K562 (cell line): Measurements from ENCODE around the gene ARHGDIA. TPM values are rescaled to one million over a fixed set of nuclear protein-coding genes. Genes with fewer than 3 reads are reported as not detected.

ENCODE experiments used
- BCL6 ChIP-seq: fragments of 250-450 bp; sonication (Bioruptor Pico); IDR thresholded peaks from 2 replicates; pipeline ENCODE4 v1.4.0; 2020
- CTBP1 ChIP-seq: fragments of 450-650 bp; IDR thresholded peaks from 2 replicates; pipeline ENCODE4 v1.6.1; 2016; ENCODE audit warnings: borderline replicate concordance
- FOXP4 ChIP-seq: sonication (generic); formaldehyde crosslinking; IDR thresholded peaks from 2 replicates; pipeline ENCODE4 v1.8.0; 2022; ENCODE audit warnings: mild to moderate bottlenecking, missing genetic modification reagents, borderline replicate concordance
- GATAD2B ChIP-seq: fragments of 450-650 bp; IDR thresholded peaks from 2 replicates; pipeline ENCODE4 v1.6.1; 2017; ENCODE audit warnings: mild to moderate bottlenecking, borderline replicate concordance
- NR2C2 ChIP-seq, 2 experiments: fragments of 200-800 bp in 1 of 2; sonication (Bioruptor generic) in 1 of 2; sonication (generic) in 1 of 2; formaldehyde crosslinking in 1 of 2; IDR thresholded peaks; 2 replicates each; pipeline versions ENCODE4 v1.6.1 to v1.8.0; 2016 to 2022; ENCODE audit warnings: mild to moderate bottlenecking in 1 of 2, missing compliant biosample characterization in 1 of 2, missing genetic modification characterization in 1 of 2, missing genetic modification reagents in 1 of 2
- REST ChIP-seq, 2 experiments: fragments of 450-650 bp; formaldehyde crosslinking in 1 of 2; IDR thresholded peaks; 2 replicates each; pipeline versions ENCODE4 v1.4.0 to v1.6.1; 2014 to 2020; ENCODE audit warnings: mild to moderate bottlenecking in 2 of 2, borderline replicate concordance in 1 of 2, low read depth in 1 of 2
- U2AF2 ChIP-seq: fragments of 200-400 bp; formaldehyde crosslinking; optimal IDR thresholded peaks from 2 replicates; pipeline ENCODE3; 2017; ENCODE audit warnings: low read depth, mild to moderate bottlenecking, low read length
- ZBTB17 ChIP-seq: fragments of 450-650 bp; formaldehyde crosslinking; IDR thresholded peaks from 2 replicates; pipeline ENCODE4 v1.4.0; 2020; ENCODE audit warnings: mild to moderate bottlenecking
- ZNF217 ChIP-seq: sonication (generic); formaldehyde crosslinking; IDR thresholded peaks from 2 replicates; pipeline ENCODE4 v1.8.0; 2022; ENCODE audit warnings: mild to moderate bottlenecking, missing genetic modification reagents
- ZNF592 ChIP-seq: fragments of 450-650 bp; IDR thresholded peaks from 2 replicates; pipeline ENCODE4 v1.6.1; 2017; ENCODE audit warnings: antibody characterized with exemption, mild to moderate bottlenecking
- polyA plus RNA-seq, 8 experiments: library from polyadenylated mRNA; depleted of rRNA in 4 of 8; stranded (reverse) in 5 of 8; unstranded in 3 of 8; fragments of >200 nt; fragmentation: Nextera tagmentation in 2 of 8; fragmentation: Illumina TruSeq in 1 of 8; extraction: Ambion mirVana in 2 of 8; extraction: Trizol in 1 of 8; gene quantifications; 2 replicates each; pipeline versions ENCODE4 v1.2.1 to v1.2.3, GENCODE V29; 2011 to 2014; ENCODE audit warnings: inconsistent platforms in 1 of 8, missing spikeins in 1 of 8
- total RNA-seq, 7 experiments: library from RNA; depleted of rRNA in 6 of 7; stranded (reverse); fragments of >200 nt in 6 of 7; fragmentation: Illumina TruSeq in 2 of 7; extraction: Trizol in 2 of 7; gene quantifications; 2 replicates each; pipeline versions ENCODE4 v1.2.1 to v1.2.3, GENCODE V29; 2011 to 2021; ENCODE audit warnings: low replicate concordance in 1 of 7

The ARHGDIA gene
- total and polyA plus RNA-seq, 9 of the 15 experiments (the other 6 are each of a cell fraction or from before 2014, with no cell fraction given), result 9.6 to 340 (median 97.6) TPM

- TF ChIP-seq NR2C2 (CRISPR knock-in tag; IDR thresholded peaks at IDR 0.05), result no peak; the same call in 1 of the 2 replicates
- no peak for TF ChIP-seq NR2C2 (tag; IDR thresholded peaks at IDR 0.05)
- TF ChIP-seq ZNF217, result no peak
- TF ChIP-seq FOXP4, result 0 out of 2 replicates have a peak, but pooled peaks have one; percentile 17
- 0 out of 2 replicates have a peak, but pooled peaks have one; percentile 19 for TF ChIP-seq CTBP1
- no peak for TF ChIP-seq REST (IDR thresholded peaks at IDR 0.05; ENCODE audit: borderline replicate concordance)
- TF ChIP-seq REST (CRISPR knock-in tag; IDR thresholded peaks at IDR 0.05; ENCODE audit: low read depth), result 0 out of 2 replicates have a peak, but pooled peaks have one; percentile 36
- TF ChIP-seq BCL6, result no peak
- no peak; the same call in 1 of the 2 replicates for TF ChIP-seq ZNF592
- peak; percentile 34; the same call in 1 of the 2 replicates for TF ChIP-seq ZBTB17 (CRISPR knock-in tag)
- TF ChIP-seq U2AF2, result no peak
- TF ChIP-seq GATAD2B, result peak; percentile 78
These were observed 781 bp downstream of the ARHGDIA start (continued) for GRCh38 chr17:81870131-81870980.
